Suprapubic skin (tissue), 4 donors: ENCODE data around the gene FGF2. TPM values are rescaled to one million over a fixed set of nuclear protein-coding genes. Genes with fewer than 3 reads are reported as not detected.

Experiments
- DNase-seq, 2 donors: peaks; one replicate each; pipeline ENCODE4 v3.0.0-alpha.2; 2019; ENCODE audit warnings: low spot score in 2 of 2
- H3K27ac ChIP-seq: fragments of 200-600 bp; sonication (generic); one replicate; pipeline ENCODE4 v1.5.1; 2019
- H3K27me3 ChIP-seq: fragments of 200-600 bp; sonication (generic); one replicate; pipeline ENCODE4 v1.5.1; 2019
- H3K36me3 ChIP-seq: fragments of 200-600 bp; sonication (generic); one replicate; pipeline ENCODE4 v1.5.1; 2019
- H3K4me1 ChIP-seq: fragments of 200-600 bp; sonication (generic); one replicate; pipeline ENCODE4 v1.5.1; 2019
- H3K4me3 ChIP-seq: fragments of 200-600 bp; sonication (generic); one replicate; pipeline ENCODE4 v1.5.1; 2019; ENCODE audit warnings: mild to moderate bottlenecking
- H3K9me3 ChIP-seq: fragments of 200-600 bp; sonication (generic); one replicate; pipeline ENCODE4 v1.5.1; 2019
- CTCF ChIP-seq, 2 donors: fragments of 200-600 bp in 1 of 2; fragments of 450-650 bp in 1 of 2; sonication (generic) in 1 of 2; IDR thresholded peaks; one replicate each; pipeline ENCODE4 v1.5.1; 2016 to 2019; ENCODE audit warnings: antibody characterized with exemption in 2 of 2, mild to moderate bottlenecking in 1 of 2, moderate library complexity in 1 of 2
- EP300 ChIP-seq: sonication (generic); formaldehyde crosslinking; IDR thresholded peaks from one replicate; pipeline ENCODE4 v1.6.1; 2017; ENCODE audit warnings: antibody characterized with exemption
- POLR2A ChIP-seq, 2 donors: fragments of 450-650 bp; IDR thresholded peaks; one replicate each; pipeline ENCODE4 v1.6.1; 2017; ENCODE audit warnings: antibody characterized with exemption in 2 of 2, mild to moderate bottlenecking in 2 of 2, moderate library complexity in 2 of 2
- POLR2AphosphoS5 ChIP-seq, 3 donors: sonication (generic); formaldehyde crosslinking; IDR thresholded peaks; one replicate each; pipeline ENCODE4 v1.6.1; 2017; ENCODE audit warnings: antibody characterized with exemption in 3 of 3
- WGBS: methylation state at CpG from one replicate; pipeline ENCODE4 v1.1.5; 2018; 5-methylcytosine and 5-hydroxymethylcytosine counted together
- total RNA-seq, 4 donors: library from RNA; depleted of rRNA; stranded (reverse); fragments of >200 nt; gene quantifications; one replicate each; pipeline ENCODE4 v1.1.0, GENCODE V29; 2016

FGF2 gene
- total RNA-seq, 4 donors from 2014 or later: 3.0 to 8.2 (median 5.8) TPM

GRCh38 chr4:122884499-122884898, 57.9 kb downstream of the FGF2 start:
- H3K27ac ChIP-seq: no peak overlapping the region
- no peak for TF ChIP-seq CTCF (IDR thresholded peaks at IDR 0.05)
- no peak for TF ChIP-seq POLR2AphosphoS5 (IDR thresholded peaks at IDR 0.05)
- TF ChIP-seq EP300: no peak
- TF ChIP-seq POLR2A (IDR thresholded peaks at IDR 0.05): no peak
- no peak for DNase-seq
- no peaks in the 10 kb centered on the region for H3K27me3 ChIP-seq
- H3K4me3 ChIP-seq: no peak overlapping the region
- 68% methylated on average over 1 of the region's 1 CpG for WGBS
- no peaks in the 10 kb centered on the region for H3K9me3 ChIP-seq
- no peaks in the 10 kb centered on the region for H3K36me3 ChIP-seq
- H3K4me1 ChIP-seq: peaks cover 8% of the 10 kb centered on the region

GRCh38 chr4:122889726-122890125, 63.1 kb downstream of the FGF2 start:
- no peak for DNase-seq
- no peak for TF ChIP-seq POLR2A (IDR thresholded peaks at IDR 0.05)
- no peak for TF ChIP-seq CTCF (IDR thresholded peaks at IDR 0.05)
- TF ChIP-seq POLR2AphosphoS5 (IDR thresholded peaks at IDR 0.05): no peak
- TF ChIP-seq EP300: no peak
- Histone ChIP-seq H3K27me3 (no peaks in the 10 kb centered on the region), H3K36me3 (peaks cover 3% of the 10 kb centered on the region), H3K4me3 (no peak overlapping the region), H3K9me3 (no peaks in the 10 kb centered on the region), H3K4me1 (peaks cover 6% of the 10 kb centered on the region), H3K27ac (peak overlapping the region; percentile 53)
- 30% methylated on average over 1 of the region's 1 CpG for WGBS

GRCh38 chr4:122890147-122890795, 63.6 kb downstream of the FGF2 start:
- peak overlapping the region; percentile 53 for H3K27ac ChIP-seq
- WGBS: 59% methylated on average over 2 of the region's 2 CpGs
- H3K36me3 ChIP-seq: peaks cover 3% of the 10 kb centered on the region
- TF ChIP-seq EP300 (no peak), POLR2A (IDR thresholded peaks at IDR 0.05) (no peak), CTCF (IDR thresholded peaks at IDR 0.05) (no peak), POLR2AphosphoS5 (IDR thresholded peaks at IDR 0.05) (no peak)
- peaks cover 6% of the 10 kb centered on the region for H3K4me1 ChIP-seq
- no peak for DNase-seq
- H3K9me3 ChIP-seq: no peaks in the 10 kb centered on the region
- H3K27me3 ChIP-seq: no peaks in the 10 kb centered on the region
- H3K4me3 ChIP-seq: no peak overlapping the region

GRCh38 chr4:122894827-122895226, 68.2 kb downstream of the FGF2 start:
- Histone ChIP-seq H3K4me1 (peaks cover 5% of the 10 kb centered on the region), H3K27me3 (no peaks in the 10 kb centered on the region), H3K36me3 (peaks cover 3% of the 10 kb centered on the region), H3K9me3 (no peaks in the 10 kb centered on the region), H3K4me3 (no peak overlapping the region), H3K27ac (no peak overlapping the region)
- DNase-seq: no peak
- TF ChIP-seq CTCF (IDR thresholded peaks at IDR 0.05) (no peak), EP300 (no peak), POLR2AphosphoS5 (IDR thresholded peaks at IDR 0.05) (no peak), POLR2A (IDR thresholded peaks at IDR 0.05) (no peak)
- 98% methylated on average over 3 of the region's 3 CpGs for WGBS

GRCh38 chr4:122895336-122895995, 68.8 kb downstream of the FGF2 start:
- Histone ChIP-seq H3K36me3 (peaks cover 3% of the 10 kb centered on the region), H3K4me1 (peaks cover 4% of the 10 kb centered on the region), H3K27ac (no peak overlapping the region), H3K9me3 (no peaks in the 10 kb centered on the region), H3K4me3 (no peak overlapping the region), H3K27me3 (no peaks in the 10 kb centered on the region)
- no peak for TF ChIP-seq POLR2A (IDR thresholded peaks at IDR 0.05)
- no peak for TF ChIP-seq CTCF (IDR thresholded peaks at IDR 0.05)
- TF ChIP-seq EP300: no peak
- TF ChIP-seq POLR2AphosphoS5 (IDR thresholded peaks at IDR 0.05): no peak
- WGBS: 64% methylated on average over 1 of the region's 1 CpG
- no peak for DNase-seq
